Measurements from ENCODE around the gene NRG4. TPM values are rescaled to one million over a fixed set of nuclear protein-coding genes. Genes with fewer than 3 reads are reported as not detected.

The NRG4 gene, protein sequence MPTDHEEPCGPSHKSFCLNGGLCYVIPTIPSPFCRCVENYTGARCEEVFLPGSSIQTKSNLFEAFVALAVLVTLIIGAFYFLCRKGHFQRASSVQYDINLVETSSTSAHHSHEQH
- 0.15 TPM in 1 of 2 replicates, not detected in the other for total RNA-seq

GRCh38 chr15:76011627-76012551 is at the start of gene NRG4:
Gene NRG4 (minus strand): TSS chr15:76012424. CDS start chr15:76011230, 1,194 bp downstream.

DNA sequence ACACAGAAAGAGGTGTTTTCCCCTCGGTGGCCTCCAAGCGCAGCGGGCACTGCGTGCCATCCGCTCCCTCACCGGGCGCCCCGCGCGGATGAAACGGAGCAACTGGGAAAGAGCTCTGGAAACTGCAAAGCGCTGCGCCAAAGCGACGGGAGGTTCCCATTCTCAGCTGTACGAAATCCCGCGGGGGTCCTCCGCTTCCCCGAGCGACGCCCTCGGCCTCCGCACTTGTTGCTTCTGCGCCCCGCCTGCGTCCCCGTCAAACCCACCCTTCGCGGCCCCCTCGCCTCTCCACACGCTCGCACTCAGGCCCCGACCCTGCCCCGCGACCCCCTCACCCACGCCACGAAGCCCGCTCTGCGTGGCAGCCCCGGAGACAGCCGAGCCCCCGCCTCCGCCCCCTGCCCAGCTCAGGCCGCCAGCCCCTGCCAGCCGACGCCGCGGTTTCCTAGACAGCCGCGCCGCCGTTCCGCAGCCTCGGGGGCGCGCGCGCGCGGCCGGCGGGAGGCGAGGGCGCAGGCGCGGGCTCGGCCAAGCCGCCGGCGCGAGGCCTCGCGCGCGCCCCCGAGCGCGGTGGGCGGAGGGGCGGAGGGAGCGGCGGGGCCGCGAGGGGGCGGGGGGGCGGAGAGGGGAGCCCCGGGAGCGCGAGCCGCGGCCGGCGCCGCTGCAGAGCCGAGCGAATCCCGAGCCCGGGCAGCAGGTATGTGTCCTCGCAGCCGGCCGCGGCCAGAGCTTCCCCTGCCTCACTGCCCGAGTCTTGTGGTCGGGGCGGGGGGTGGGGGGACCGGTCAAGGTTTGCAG is 47.3 kb upstream of the NRG4 start, which contains the start of gene TMEM266:
TMEM266 (plus strand) TSS at position 666 of the 798 bp plus-strand sequence. CDS start 74,279 bp downstream, outside the sequence.

GRCh38 chr15:75903331-75904239 is 108.6 kb downstream of the NRG4 start, which contains the start of gene FBXO22:
Gene FBXO22 (plus strand): TSS chr15:75903878. CDS start chr15:75903964, 86 bp downstream.

Other genes starting within 250 kb of the NRG4 start
- gene UBE2Q2, start 169.0 kb downstream of the NRG4 start, total RNA-seq, result 68.1 and 73.1 TPM in 2 replicates
- gene FBXO22, start 108.5 kb downstream of the NRG4 start, total RNA-seq, result 46.4 and 77.6 TPM in 2 replicates
- 0.29 and 0.66 TPM in 2 replicates for gene TMEM266, start 47.6 kb upstream of the NRG4 start, total RNA-seq

Data from smooth muscle cell of trachea (primary cell).